WERI-Rb-1 (cell line): ENCODE data around the gene RSPH3.
"Not testable (repeated sequence)": the region's sequence is repeated elsewhere in the genome, so short reads cannot be mapped to it uniquely, and the experiment has no call there.

ENCODE experiments used
- DNase-seq: peaks from one replicate; pipeline ENCODE4 v3.0.0-alpha.2; 2020
- H3K27ac ChIP-seq: fragments of 250-450 bp; sonication (Bioruptor Pico); 2 replicates; pipeline ENCODE4 v1.5.1; 2020; ENCODE audit warnings: mild to moderate bottlenecking, moderate library complexity
- H3K27me3 ChIP-seq: fragments of 250-450 bp; sonication (Bioruptor Pico); 2 replicates; pipeline ENCODE4 v1.5.1; 2021; ENCODE audit warnings: mild to moderate bottlenecking, low read depth, moderate library complexity; ENCODE audit not compliant: insufficient read depth, severe bottlenecking
- H3K36me3 ChIP-seq: fragments of 250-450 bp; sonication (Bioruptor Pico); 2 replicates; pipeline ENCODE4 v1.5.1; 2020; ENCODE audit warnings: mild to moderate bottlenecking, moderate library complexity
- H3K4me3 ChIP-seq: 2 replicates; pipeline ENCODE4 v1.5.1; 2011; ENCODE audit warnings: low read depth, mild to moderate bottlenecking, control low read depth, low read length
- H3K9me3 ChIP-seq: fragments of 250-450 bp; sonication (Bioruptor Pico); 2 replicates; pipeline ENCODE4 v1.5.1; 2021; ENCODE audit warnings: mild to moderate bottlenecking, moderate library complexity; ENCODE audit not compliant: severe bottlenecking
- CTCF ChIP-seq: IDR thresholded peaks from 2 replicates; pipeline ENCODE4 v1.5.1; 2011; ENCODE audit warnings: low read depth, mild to moderate bottlenecking, control low read depth, inconsistent platforms, low read length

The RSPH3 gene

GRCh38 chr6:159014406-159014805 lies 14.4 kb upstream of the RSPH3 start:
- no peak for TF ChIP-seq CTCF
- no peak for DNase-seq
- Histone ChIP-seq H3K9me3 (peaks cover 3% of the 10 kb centered on the region), H3K27me3 (no peaks in the 10 kb centered on the region), H3K36me3 (no peaks in the 10 kb centered on the region), H3K27ac (peak overlapping the region; percentile 53), H3K4me3 (no peak overlapping the region)

DNA sequence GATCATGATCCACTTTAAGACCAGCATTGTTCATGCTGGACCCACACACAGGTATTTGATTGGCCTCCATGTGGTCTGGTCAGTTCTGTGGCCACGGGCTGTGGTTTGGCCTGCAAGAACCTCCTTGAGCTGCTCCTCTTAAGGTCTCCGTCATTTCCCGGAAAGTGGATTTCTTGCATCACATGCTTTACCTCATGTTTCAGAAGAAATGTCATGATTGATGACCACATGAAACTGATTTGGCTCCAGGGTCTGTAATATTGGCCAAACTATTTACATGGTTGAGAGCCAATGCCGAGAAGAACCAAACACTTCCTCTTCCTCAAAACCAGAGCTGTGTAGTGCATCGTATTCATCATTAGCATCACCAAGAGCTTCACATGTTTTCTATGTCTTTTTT lies 13.2 kb upstream of the RSPH3 start:
- Histone ChIP-seq H3K27ac (peak overlapping the region; percentile 51), H3K9me3 (peaks cover 3% of the 10 kb centered on the region), H3K27me3 (no peaks in the 10 kb centered on the region), H3K4me3 (no peak overlapping the region), H3K36me3 (no peaks in the 10 kb centered on the region)
- no peak for DNase-seq
- no peak for TF ChIP-seq CTCF

GRCh38 chr6:159012201-159012600 lies 12.2 kb upstream of the RSPH3 start:
- no peak overlapping the region for H3K27ac ChIP-seq
- no peaks in the 10 kb centered on the region for H3K36me3 ChIP-seq
- no peaks in the 10 kb centered on the region for H3K27me3 ChIP-seq
- peaks cover 3% of the 10 kb centered on the region for H3K9me3 ChIP-seq
- no peak for DNase-seq
- H3K4me3 ChIP-seq, result no peak overlapping the region
- TF ChIP-seq CTCF, result no peak

- not testable (repeated sequence) for H3K27me3 ChIP-seq, H3K4me3 ChIP-seq, H3K9me3 ChIP-seq, DNase-seq, H3K27ac ChIP-seq, H3K36me3 ChIP-seq
These were observed 10.1 kb upstream of the RSPH3 start for GRCh38 chr6:159010037-159010612.

DNA sequence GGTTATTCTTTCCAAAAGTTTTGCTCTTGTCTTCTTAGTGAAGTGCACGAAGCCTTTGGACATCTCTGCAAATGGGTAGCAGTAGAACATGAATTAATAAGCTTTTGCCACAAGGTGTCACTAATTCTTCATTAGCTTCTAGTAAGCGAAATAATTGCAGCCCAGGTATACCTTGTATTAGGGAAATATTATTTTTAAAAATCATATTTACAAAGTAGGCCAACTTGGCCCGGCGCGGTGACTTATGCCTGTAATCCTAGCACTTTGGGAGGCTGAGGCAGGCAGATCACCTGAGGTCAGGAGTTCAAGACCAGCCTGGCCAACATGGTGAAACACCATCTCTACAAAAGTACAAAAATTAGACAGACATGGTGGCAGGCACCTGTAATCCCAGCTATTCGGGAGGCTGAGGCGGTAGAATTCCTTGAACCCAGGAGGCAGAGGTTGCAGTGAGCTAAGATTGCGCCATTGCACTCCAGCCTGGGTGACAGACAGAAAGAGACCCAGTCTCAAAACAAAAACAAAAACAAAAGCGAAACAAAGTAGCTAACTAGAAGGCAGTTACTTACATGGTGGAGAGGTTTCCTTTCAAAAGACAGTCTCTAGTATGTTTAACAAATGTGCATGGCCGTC lies 8.8 kb upstream of the RSPH3 start:
- no peaks in the 10 kb centered on the region for H3K9me3 ChIP-seq
- no peak for DNase-seq
- no peak overlapping the region for H3K4me3 ChIP-seq
- no peaks in the 10 kb centered on the region for H3K36me3 ChIP-seq
- no peak for TF ChIP-seq CTCF
- H3K27me3 ChIP-seq, result no peaks in the 10 kb centered on the region
- H3K27ac ChIP-seq, result no peak overlapping the region

- no peaks in the 10 kb centered on the region for H3K27me3 ChIP-seq
- no peak for DNase-seq
- no peaks in the 10 kb centered on the region for H3K9me3 ChIP-seq
- no peaks in the 10 kb centered on the region for H3K36me3 ChIP-seq
- no peak overlapping the region for H3K4me3 ChIP-seq
- TF ChIP-seq CTCF, result no peak
- H3K27ac ChIP-seq, result no peak overlapping the region
These were observed 7.5 kb upstream of the RSPH3 start for GRCh38 chr6:159007510-159007909.
